ENCODE measurements around the gene ADAMTS6. TPM values are rescaled to one million over a fixed set of nuclear protein-coding genes. Genes with fewer than 3 reads are reported as not detected.
"Not testable (repeated sequence)": the region's sequence is repeated elsewhere in the genome, so short reads cannot be mapped to it uniquely, and the experiment has no call there.

ADAMTS6 gene
- total RNA-seq, 6 donors from 2014 or later, result 2.2 to 19.4 (median 6.5) TPM

DNA sequence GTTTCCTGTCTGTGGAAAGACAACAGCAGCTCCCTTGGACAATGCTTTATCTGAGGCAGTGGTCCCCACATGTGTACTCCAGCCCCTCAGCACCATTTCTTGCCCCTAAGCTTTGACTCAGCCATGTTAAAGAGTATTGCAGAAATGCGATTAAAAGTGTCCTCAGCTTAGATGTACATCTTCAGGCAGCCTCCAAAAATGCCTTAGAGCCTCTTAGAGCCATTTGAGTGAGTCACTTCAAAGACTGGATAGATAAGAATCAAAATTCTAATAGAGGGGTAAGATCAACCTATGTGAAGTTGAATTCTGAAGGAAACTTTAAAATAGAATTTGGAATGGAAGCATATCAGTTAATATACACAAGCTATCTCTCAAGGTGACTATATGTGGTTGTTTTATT, 296.3 kb downstream of the ADAMTS6 start:
- 69 to 89% methylated on average over 1 of the region's 1 CpG for WGBS, 2 donors
- H3K27me3 ChIP-seq, result no peaks in the 10 kb centered on the region

DNA sequence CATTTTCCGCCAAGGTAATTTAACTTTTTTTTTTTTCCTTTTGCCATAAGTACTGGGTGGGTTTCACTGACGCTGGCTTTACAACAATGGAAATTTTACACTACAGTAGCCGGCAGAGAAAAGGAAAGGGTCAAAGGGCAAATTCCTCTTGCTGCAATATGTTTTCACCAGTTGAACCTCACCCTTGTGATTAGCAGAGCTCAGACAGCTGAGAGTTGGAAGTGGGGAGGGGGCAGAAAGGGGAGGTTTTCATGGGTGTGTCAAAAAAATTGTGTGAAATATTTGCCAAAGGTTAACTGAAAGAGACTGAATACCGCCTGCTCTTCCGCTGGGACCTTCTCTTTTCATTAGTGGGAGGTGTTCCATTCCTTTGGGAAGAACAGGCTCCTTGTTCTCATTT, 296.9 kb downstream of the ADAMTS6 start:
- 83% methylated on average over 5 of the region's 5 CpGs for WGBS, 2 donors
- H3K4me3 ChIP-seq, result no peak overlapping the region
- H3K27me3 ChIP-seq, result no peaks in the 10 kb centered on the region
- TF ChIP-seq, protein P1, sequence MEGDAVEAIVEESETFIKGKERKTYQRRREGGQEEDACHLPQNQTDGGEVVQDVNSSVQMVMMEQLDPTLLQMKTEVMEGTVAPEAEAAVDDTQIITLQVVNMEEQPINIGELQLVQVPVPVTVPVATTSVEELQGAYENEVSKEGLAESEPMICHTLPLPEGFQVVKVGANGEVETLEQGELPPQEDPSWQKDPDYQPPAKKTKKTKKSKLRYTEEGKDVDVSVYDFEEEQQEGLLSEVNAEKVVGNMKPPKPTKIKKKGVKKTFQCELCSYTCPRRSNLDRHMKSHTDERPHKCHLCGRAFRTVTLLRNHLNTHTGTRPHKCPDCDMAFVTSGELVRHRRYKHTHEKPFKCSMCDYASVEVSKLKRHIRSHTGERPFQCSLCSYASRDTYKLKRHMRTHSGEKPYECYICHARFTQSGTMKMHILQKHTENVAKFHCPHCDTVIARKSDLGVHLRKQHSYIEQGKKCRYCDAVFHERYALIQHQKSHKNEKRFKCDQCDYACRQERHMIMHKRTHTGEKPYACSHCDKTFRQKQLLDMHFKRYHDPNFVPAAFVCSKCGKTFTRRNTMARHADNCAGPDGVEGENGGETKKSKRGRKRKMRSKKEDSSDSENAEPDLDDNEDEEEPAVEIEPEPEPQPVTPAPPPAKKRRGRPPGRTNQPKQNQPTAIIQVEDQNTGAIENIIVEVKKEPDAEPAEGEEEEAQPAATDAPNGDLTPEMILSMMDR (IDR thresholded peaks at IDR 0.05), result no peak
- no peak for TF ChIP-seq EP300 (IDR thresholded peaks at IDR 0.05)
- TF ChIP-seq POLR2A (IDR thresholded peaks at IDR 0.05), result no peak
- TF ChIP-seq POLR2AphosphoS5 (IDR thresholded peaks at IDR 0.05), result no peak
- no peaks in the 10 kb centered on the region for H3K4me1 ChIP-seq
- H3K9me3 ChIP-seq, result no peaks in the 10 kb centered on the region
- H3K36me3 ChIP-seq, result no peaks in the 10 kb centered on the region
- DNase-seq, result no peak
- no peak overlapping the region for H3K27ac ChIP-seq
- no peak for ATAC-seq (ENCODE audit: low FRiP score in 2 of 2)

More for the DNA sequence above, 296.3 kb downstream of the ADAMTS6 start:
- TF ChIP-seq POLR2AphosphoS5 (IDR thresholded peaks at IDR 0.05) (no peak), POLR2A (IDR thresholded peaks at IDR 0.05) (no peak), EP300 (IDR thresholded peaks at IDR 0.05) (no peak)
- TF ChIP-seq, protein P1 (IDR thresholded peaks at IDR 0.05), result no peak
- no peak overlapping the region for H3K27ac ChIP-seq
- no peak overlapping the region for H3K4me3 ChIP-seq
- ATAC-seq (ENCODE audit: low FRiP score in 2 of 2) (no peak), DNase-seq (no peak)
- H3K9me3 ChIP-seq, result no peaks in the 10 kb centered on the region
- H3K36me3 ChIP-seq, result no peaks in the 10 kb centered on the region
- no peaks in the 10 kb centered on the region for H3K4me1 ChIP-seq

DNA sequence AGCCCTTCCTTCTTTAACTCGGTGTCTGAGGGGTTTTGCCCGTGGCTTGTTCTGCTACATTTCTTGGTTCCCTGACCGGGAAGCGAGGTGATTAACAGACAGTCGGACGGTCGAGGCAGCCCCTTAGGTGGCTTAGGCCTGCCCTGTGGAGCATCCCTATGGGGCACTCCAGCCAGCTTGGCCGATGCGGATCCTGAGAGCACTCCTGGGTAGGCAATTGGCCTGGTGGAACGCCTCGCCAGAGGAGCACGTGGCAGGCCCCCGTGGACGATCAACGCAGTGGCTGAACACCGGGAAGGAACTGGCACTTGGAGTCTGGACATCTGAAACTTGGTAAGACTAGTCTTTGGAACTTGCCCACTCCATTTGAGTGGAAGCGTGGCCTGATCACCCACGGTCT, 307.5 kb downstream of the ADAMTS6 start:
- not testable (repeated sequence) for H3K27me3 ChIP-seq; H3K27ac ChIP-seq; H3K36me3 ChIP-seq; ATAC-seq (ENCODE audit: low FRiP score in 2 of 2); H3K4me3 ChIP-seq; H3K9me3 ChIP-seq; H3K4me1 ChIP-seq
- WGBS, 2 donors, result 93 to 99% methylated on average over 18 of the region's 18 CpGs
- peak in 1 of 2 donors; percentile 46 for DNase-seq

DNA sequence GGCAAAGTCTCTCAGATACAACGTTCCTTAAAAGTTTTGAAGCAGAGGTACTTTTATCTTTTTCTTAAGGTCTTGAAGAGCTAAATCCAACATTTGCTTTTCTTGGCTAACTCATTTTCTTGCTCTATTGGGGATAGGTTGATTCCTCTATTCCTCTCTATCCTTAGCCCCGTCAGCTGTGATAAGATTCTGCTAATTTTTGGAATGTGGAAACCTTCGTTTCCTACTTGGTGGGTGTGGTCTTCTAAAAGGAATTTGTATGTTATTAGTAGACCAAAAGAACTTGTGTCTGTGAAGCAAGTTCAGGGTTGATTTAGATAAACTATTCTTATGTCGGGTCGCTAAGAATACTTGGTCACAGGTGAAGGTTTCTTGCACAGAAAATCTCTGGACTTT, 308.6 kb downstream of the ADAMTS6 start:
- H3K36me3 ChIP-seq, result peaks cover 0 to 5% (median 0%) of the 10 kb centered on the region in 4 donors
- H3K27ac ChIP-seq, result no peak overlapping the region
- ATAC-seq (ENCODE audit: low FRiP score in 2 of 2), result no peak
- DNase-seq, result no peak
- H3K4me3 ChIP-seq, result no peak overlapping the region
- H3K27me3 ChIP-seq, result no peaks in the 10 kb centered on the region
- TF ChIP-seq, protein P1 (IDR thresholded peaks at IDR 0.05), result no peak
- TF ChIP-seq EP300 (IDR thresholded peaks at IDR 0.05) (no peak), POLR2A (IDR thresholded peaks at IDR 0.05) (no peak), POLR2AphosphoS5 (IDR thresholded peaks at IDR 0.05) (no peak)
- WGBS, 2 donors, result 83 to 86% methylated on average over 5 of the region's 5 CpGs
- no peaks in the 10 kb centered on the region for H3K9me3 ChIP-seq
- H3K4me1 ChIP-seq, result no peaks in the 10 kb centered on the region

DNA sequence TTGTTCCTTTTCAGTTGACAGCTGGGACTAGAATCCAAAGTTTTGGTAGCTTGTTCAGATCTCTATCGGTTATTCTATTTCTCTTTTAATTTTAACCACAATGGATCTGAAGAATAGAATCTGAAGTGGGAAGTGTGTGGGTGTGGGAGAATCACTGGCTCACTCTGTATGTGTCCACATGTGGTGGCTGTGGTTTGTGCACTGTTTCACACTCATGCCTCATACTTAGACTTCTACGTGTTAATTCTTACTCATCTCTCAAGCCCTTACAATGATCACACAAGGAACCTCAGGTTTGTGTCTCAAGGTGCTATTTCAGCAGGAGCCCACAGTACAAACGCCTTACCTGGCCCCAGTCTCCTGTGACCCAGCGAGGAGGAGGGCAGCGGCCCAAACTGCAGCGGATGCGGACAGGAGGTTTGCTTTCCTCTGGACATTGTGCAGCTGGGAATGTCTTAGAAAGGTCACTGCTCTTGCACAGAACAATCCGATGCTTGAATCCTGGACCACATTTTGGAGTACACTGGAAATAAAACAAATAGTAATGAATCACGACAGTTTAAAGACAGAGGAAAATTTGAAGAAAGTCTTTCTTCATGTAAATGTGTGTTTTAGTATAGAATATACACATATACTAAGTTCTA, 309.1 kb downstream of the ADAMTS6 start:
- Histone ChIP-seq H3K27ac (no peak overlapping the region), H3K36me3 (peaks cover 0 to 5% (median 0%) of the 10 kb centered on the region in 4 donors), H3K9me3 (no peaks in the 10 kb centered on the region), H3K4me1 (no peaks in the 10 kb centered on the region), H3K4me3 (no peak overlapping the region), H3K27me3 (no peaks in the 10 kb centered on the region)
- TF ChIP-seq POLR2A (IDR thresholded peaks at IDR 0.05) (no peak), POLR2AphosphoS5 (IDR thresholded peaks at IDR 0.05) (no peak), EP300 (IDR thresholded peaks at IDR 0.05) (no peak)
- TF ChIP-seq, protein P1 (IDR thresholded peaks at IDR 0.05), result no peak
- ATAC-seq (ENCODE audit: low FRiP score in 2 of 2) (peak in 1 of 2 donors; percentile 39), DNase-seq (no peak)
- 86 to 89% methylated on average over 9 of the region's 9 CpGs for WGBS, 2 donors

Data from upper lobe of left lung (tissue), 6 donors.